Left lung (tissue), 14 donors: Measurements from ENCODE around the gene CD84. TPM values are rescaled to one million over a fixed set of nuclear protein-coding genes. Genes with fewer than 3 reads are reported as not detected.
"Not testable (repeated sequence)": the region's sequence is repeated elsewhere in the genome, so short reads cannot be mapped to it uniquely, and the experiment has no call there.

Experiments
- ATAC-seq: fragments of 200-7000 bp; cut with Tn5 transposase; one replicate; pipeline ENCODE4 v1.9.1; 2020; ENCODE audit warnings: moderate library complexity
- DNase-seq, 4 donors: peaks; one replicate each; pipeline ENCODE4 v3.0.0-alpha.2; 2013 to 2020
- H3K27ac ChIP-seq, 2 donors: fragments of 200-600 bp; sonication (generic) in 1 of 2; one replicate each; pipeline versions ENCODE4 v1.5.0 to v1.8.0; 2020 to 2021
- H3K27me3 ChIP-seq, 2 donors: fragments of 200-600 bp; sonication (generic) in 1 of 2; one replicate each; pipeline versions ENCODE4 v1.5.0 to v1.8.0; 2020 to 2021
- H3K36me3 ChIP-seq, 2 donors: fragments of 200-600 bp; sonication (generic) in 1 of 2; one replicate each; pipeline versions ENCODE4 v1.5.0 to v1.8.0; 2020 to 2021
- H3K4me1 ChIP-seq, 2 donors: fragments of 200-600 bp; one replicate each; pipeline ENCODE4 v1.8.0; 2021
- H3K4me3 ChIP-seq, 2 donors: fragments of 200-600 bp; sonication (generic) in 1 of 2; one replicate each; pipeline versions ENCODE4 v1.5.0 to v1.8.0; 2020 to 2021; ENCODE audit warnings: mild to moderate bottlenecking in 1 of 2
- H3K9me3 ChIP-seq, 2 donors: fragments of 200-600 bp; sonication (generic) in 1 of 2; one replicate each; pipeline versions ENCODE4 v1.5.0 to v1.8.0; 2020 to 2021
- intact Hi-C, 2 donors: fragments of 100-400 bp; cut with DNase I; formaldehyde crosslinking; loops; one replicate each; pipeline versions ENCODE4 v1.11.2 to v1.14.2; 2022
- long read RNA-seq, 12 donors: library from polyadenylated mRNA in 2 of 12; unstranded in 2 of 12; transcript quantifications; one replicate each; pipeline ENCODE4 v2.0.0 and lab custom pipeline, GENCODE V29; 2019 to 2026
- polyA plus RNA-seq, 6 donors: library from polyadenylated mRNA; unstranded; fragments of 120-200 nt; gene quantifications; one replicate each; pipeline ENCODE4 v1.2.1, GENCODE V29; 2013; ENCODE audit not compliant: insufficient read length in 6 of 6
- total RNA-seq, 2 donors: library from RNA; stranded (reverse); fragmentation: NEBNext Ultra II Directional; extraction: Animal tissue kit (Norgen Biotek cat#: 25700); gene quantifications; one replicate each; pipeline ENCODE4 v1.2.1, GENCODE V29; 2021
- TF ChIP-seq, protein P1 (sequence below), 2 donors: fragments of 200-600 bp; sonication (generic) in 1 of 2; IDR thresholded peaks; one replicate each; pipeline versions ENCODE4 v1.5.0 to v1.8.0; 2021; ENCODE audit warnings: antibody characterized with exemption in 2 of 2
- donor health status: DM: no; HTN: yes; CAD: no.
- donor health status: DM: no; HTN: no; CAD: no.

The CD84 gene, protein sequence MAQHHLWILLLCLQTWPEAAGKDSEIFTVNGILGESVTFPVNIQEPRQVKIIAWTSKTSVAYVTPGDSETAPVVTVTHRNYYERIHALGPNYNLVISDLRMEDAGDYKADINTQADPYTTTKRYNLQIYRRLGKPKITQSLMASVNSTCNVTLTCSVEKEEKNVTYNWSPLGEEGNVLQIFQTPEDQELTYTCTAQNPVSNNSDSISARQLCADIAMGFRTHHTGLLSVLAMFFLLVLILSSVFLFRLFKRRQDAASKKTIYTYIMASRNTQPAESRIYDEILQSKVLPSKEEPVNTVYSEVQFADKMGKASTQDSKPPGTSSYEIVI
- total RNA-seq (10 to 100 TPM; 17.2 to 39.7 TPM), polyA plus RNA-seq (1 to 10 TPM; 1.6 to 2.6 (median 2.1) TPM)
- long read RNA-seq, donor 1, full-length matches to known transcripts: 2 of 2 reads
- long read RNA-seq, donor 1, partial matches to known transcripts: 0 of 2 reads
- long read RNA-seq, donor 1, other reads (novel, unspliced or antisense): 0 of 2 reads
- long read RNA-seq, donor 2, full-length matches to known transcripts: 4 of 4 reads
- long read RNA-seq, donor 2, partial matches to known transcripts: 0 of 4 reads
- long read RNA-seq, donor 2, other reads (novel, unspliced or antisense): 0 of 4 reads
- long read RNA-seq, donor 3: 0 reads
- long read RNA-seq, donor 4, partial matches to known transcripts: 0 of 1 reads
- long read RNA-seq, donor 4, other reads (novel, unspliced or antisense): 1 of 1 reads
- long read RNA-seq, donor 5: 0 reads
- long read RNA-seq, donor 6: 0 reads
- long read RNA-seq, donor 7: 0 reads
- long read RNA-seq, donor 8, partial matches to known transcripts: 0 of 1 reads
- long read RNA-seq, donor 8, other reads (novel, unspliced or antisense): 0 of 1 reads
- long read RNA-seq, donor 9: 0 reads
- long read RNA-seq, donor 10, full-length matches to known transcripts: 5 of 5 reads
- long read RNA-seq, donor 10, partial matches to known transcripts: 0 of 5 reads
- long read RNA-seq, donor 10, other reads (novel, unspliced or antisense): 0 of 5 reads
- long read RNA-seq, donor 11: 0 reads
- long read RNA-seq, donor 12: 0 reads

DNA sequence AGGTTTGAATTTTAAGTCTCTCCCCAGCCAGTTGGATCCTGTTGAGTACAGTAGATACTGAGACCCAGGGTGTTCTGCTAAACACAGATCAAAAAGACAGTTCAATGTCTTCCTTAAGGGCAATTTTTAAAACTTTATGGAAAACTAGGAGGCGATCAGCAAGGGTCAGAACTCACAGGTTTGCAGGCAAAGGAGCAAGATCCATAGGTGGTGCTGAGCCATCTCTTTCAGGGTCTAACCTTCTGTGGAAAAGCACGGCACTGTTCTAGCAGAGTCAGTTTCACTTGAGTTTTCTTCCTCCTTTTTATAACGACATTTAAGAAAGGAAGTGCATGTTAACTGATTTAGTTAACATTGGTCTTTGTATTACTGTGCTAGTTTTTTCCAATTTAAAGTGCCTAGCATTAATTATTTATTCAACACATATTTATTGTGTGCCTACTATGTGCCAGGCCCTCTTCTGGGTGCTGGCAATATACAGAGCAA is at the start of gene CD84:
Gene CD84 (minus strand): TSS at position 281 of the 486 bp plus-strand sequence. CDS start 59 bp downstream, at position 222.
- ATAC-seq: peak; percentile 12
- peak within 1 kb of the TSS; percentile 17 to 31 for H3K4me3 ChIP-seq
- H3K4me1 ChIP-seq: peaks cover 0 to 38% of the 10 kb centered on the region in 2 donors
- H3K9me3 ChIP-seq: peaks cover 0 to 3% of the 10 kb centered on the region in 2 donors
- intact Hi-C loops: no loop called here
- no peak for DNase-seq
- TF ChIP-seq, protein P1, sequence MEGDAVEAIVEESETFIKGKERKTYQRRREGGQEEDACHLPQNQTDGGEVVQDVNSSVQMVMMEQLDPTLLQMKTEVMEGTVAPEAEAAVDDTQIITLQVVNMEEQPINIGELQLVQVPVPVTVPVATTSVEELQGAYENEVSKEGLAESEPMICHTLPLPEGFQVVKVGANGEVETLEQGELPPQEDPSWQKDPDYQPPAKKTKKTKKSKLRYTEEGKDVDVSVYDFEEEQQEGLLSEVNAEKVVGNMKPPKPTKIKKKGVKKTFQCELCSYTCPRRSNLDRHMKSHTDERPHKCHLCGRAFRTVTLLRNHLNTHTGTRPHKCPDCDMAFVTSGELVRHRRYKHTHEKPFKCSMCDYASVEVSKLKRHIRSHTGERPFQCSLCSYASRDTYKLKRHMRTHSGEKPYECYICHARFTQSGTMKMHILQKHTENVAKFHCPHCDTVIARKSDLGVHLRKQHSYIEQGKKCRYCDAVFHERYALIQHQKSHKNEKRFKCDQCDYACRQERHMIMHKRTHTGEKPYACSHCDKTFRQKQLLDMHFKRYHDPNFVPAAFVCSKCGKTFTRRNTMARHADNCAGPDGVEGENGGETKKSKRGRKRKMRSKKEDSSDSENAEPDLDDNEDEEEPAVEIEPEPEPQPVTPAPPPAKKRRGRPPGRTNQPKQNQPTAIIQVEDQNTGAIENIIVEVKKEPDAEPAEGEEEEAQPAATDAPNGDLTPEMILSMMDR (IDR thresholded peaks at IDR 0.05): no peak
- H3K27me3 ChIP-seq: no peaks in the 10 kb centered on the region
- H3K27ac ChIP-seq: peak within 1 kb of the TSS; percentile 65 to 90
- no peaks in the 10 kb centered on the region for H3K36me3 ChIP-seq

DNA sequence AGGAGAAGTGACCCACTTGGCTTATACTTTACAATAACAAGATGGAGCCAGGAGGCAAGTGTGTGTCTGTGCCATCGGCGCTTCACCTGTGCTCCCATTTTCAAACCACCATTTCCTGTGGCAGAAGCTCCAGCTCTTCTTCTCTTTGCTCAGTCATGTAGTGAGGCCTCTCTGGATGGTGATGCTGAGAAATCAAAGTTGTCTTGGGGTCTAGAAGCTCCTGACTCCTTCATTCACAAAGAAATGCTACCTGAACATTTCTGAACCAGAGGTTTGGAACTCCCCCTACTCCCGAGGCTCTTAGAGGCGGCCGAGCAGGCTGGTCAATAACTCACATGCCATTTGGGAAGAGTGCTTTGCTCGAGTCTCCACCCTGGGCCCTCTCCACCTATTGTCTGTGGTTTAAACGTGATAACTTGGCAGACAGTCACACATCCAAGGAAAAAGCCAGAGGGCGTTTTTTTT is 49.5 kb upstream of the CD84 start:
- H3K4me1 ChIP-seq: peaks cover 4 to 46% of the 10 kb centered on the region in 2 donors
- H3K36me3 ChIP-seq: no peaks in the 10 kb centered on the region
- H3K27ac ChIP-seq: peak overlapping the region in 1 of 2 donors; percentile 75
- TF ChIP-seq, protein P1 (IDR thresholded peaks at IDR 0.05): no peak
- DNase-seq: no peak
- intact Hi-C loops: no loop called here
- no peak overlapping the region for H3K4me3 ChIP-seq
- no peaks in the 10 kb centered on the region for H3K27me3 ChIP-seq
- ATAC-seq: no peak
- no peaks in the 10 kb centered on the region for H3K9me3 ChIP-seq

DNA sequence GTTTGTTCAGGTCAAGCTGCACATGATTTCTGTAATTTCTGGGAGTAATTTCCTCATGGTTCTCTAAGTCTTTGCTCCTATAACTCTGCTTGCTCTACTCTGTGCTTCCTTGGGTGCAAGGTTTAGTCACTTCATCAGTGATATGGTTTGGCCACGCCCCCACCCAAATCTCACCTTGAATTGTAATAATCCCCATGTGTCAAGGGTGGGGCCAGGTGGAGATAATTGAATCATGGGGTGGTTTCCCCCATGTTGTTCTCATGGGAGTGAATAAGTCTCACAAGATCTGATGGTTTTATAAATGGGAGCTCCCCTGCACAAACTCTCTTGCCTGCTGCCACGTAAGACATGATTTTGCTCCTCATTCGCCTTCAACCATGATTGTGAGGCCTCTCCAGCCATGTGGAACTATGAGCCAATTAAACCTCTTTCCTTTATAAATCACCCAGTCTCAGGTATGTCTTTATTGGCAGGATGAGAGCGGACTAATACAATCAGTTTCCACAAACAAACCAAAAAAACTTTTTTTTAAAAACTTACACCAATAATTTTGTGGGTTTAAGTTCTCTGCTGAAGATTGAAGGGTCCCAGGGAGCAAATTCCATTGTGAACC is 48.5 kb upstream of the CD84 start:
- H3K36me3 ChIP-seq, H3K27ac ChIP-seq, intact Hi-C loops, H3K27me3 ChIP-seq, DNase-seq, ATAC-seq, H3K4me3 ChIP-seq, H3K9me3 ChIP-seq: not testable (repeated sequence)
- H3K4me1 ChIP-seq: peaks cover 4 to 46% of the 10 kb centered on the region in 2 donors

DNA sequence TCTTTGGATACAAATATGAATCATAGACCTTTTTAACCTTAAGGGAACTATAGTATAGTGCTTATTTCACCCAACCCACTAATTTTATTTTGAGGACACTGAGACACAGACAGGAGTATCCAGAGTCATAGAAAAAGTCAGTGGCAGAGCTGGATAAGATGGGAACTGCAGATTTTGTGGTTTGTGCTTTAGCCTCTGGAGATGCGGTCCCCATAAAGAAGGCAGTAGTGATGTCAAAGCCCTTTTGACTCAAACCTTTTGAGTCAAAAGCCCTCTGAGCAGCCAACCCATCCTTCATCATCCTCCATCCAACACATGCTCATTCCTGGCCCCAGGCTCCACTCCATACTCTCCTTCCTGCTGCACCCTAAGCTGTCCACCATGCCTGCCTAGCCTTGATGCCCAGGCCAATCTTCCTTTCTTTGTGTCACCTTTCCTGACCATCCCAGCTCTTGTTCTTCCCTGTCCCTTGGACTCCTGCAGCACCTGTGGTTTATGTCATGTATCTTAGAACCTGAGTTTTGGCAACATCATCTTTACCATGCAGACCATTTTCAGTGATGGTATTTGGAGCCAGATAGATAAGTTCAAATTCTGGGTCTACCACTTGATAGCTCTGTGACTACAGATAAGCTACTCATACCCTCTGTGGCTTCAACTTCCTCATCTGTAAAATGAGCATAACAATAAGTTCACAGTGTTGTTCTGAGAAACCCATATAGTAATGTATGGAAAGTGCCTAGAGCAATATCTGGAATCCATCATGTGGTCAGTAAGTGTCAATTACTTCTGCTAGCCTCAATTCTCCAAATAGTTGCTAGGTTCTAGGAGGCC is 47.4 kb upstream of the CD84 start:
- intact Hi-C loops: no loop called here
- ATAC-seq (no peak), DNase-seq (no peak)
- H3K4me3 ChIP-seq: no peak overlapping the region
- no peaks in the 10 kb centered on the region for H3K36me3 ChIP-seq
- peaks cover 4 to 41% of the 10 kb centered on the region in 2 donors for H3K4me1 ChIP-seq
- no peaks in the 10 kb centered on the region for H3K9me3 ChIP-seq
- no peaks in the 10 kb centered on the region for H3K27me3 ChIP-seq
- H3K27ac ChIP-seq: no peak overlapping the region
- TF ChIP-seq, protein P1 (IDR thresholded peaks at IDR 0.05): no peak
